22Rv1 (cell line): ENCODE measurements around the gene SPATA45.

ENCODE experiments used
- H3K27ac ChIP-seq: fragments of 450-650 bp; 2 replicates; pipeline ENCODE4 v1.5.1; 2017
- CTCF ChIP-seq: fragments of 450-650 bp; IDR thresholded peaks from 2 replicates; pipeline ENCODE4 v1.5.1; 2017; ENCODE audit warnings: mild to moderate bottlenecking
- ZFX ChIP-seq: fragments of 450-650 bp; IDR thresholded peaks from 2 replicates; pipeline ENCODE4 v1.6.1; 2017; ENCODE audit warnings: antibody characterized with exemption, borderline replicate concordance

The SPATA45 gene

GRCh38 chr1:212791261-212791675 is 56.2 kb downstream of the SPATA45 start:
- peak overlapping the region; percentile 86 for H3K27ac ChIP-seq
- no peak for TF ChIP-seq ZFX
- 0 out of 2 replicates have a peak, but pooled peaks have one; percentile 3 for TF ChIP-seq CTCF

GRCh38 chr1:212785871-212786270 is 61.6 kb downstream of the SPATA45 start:
- no peak for TF ChIP-seq CTCF
- no peak for TF ChIP-seq ZFX
- no peak overlapping the region for H3K27ac ChIP-seq

GRCh38 chr1:212783976-212784375 is 63.5 kb downstream of the SPATA45 start:
- TF ChIP-seq CTCF (no peak), ZFX (no peak)

GRCh38 chr1:212782422-212783154 is 64.9 kb downstream of the SPATA45 start:
- TF ChIP-seq CTCF (peak; percentile 85), ZFX (no peak)
- H3K27ac ChIP-seq = no peak overlapping the region

More at GRCh38 chr1:212783976-212784375, 63.5 kb downstream of the SPATA45 start:
- no peak overlapping the region for H3K27ac ChIP-seq

GRCh38 chr1:212781225-212781624 is 66.2 kb downstream of the SPATA45 start:
- TF ChIP-seq CTCF (no peak), ZFX (no peak)

GRCh38 chr1:212780759-212781158 is 66.7 kb downstream of the SPATA45 start:
- no peak overlapping the region for H3K27ac ChIP-seq
- no peak for TF ChIP-seq CTCF
- TF ChIP-seq ZFX = no peak

More at GRCh38 chr1:212781225-212781624, 66.2 kb downstream of the SPATA45 start:
- no peak overlapping the region for H3K27ac ChIP-seq
